ENCODE results near the gene FRAS1. TPM values are rescaled to one million over a fixed set of nuclear protein-coding genes. Genes with fewer than 3 reads are reported as not detected.
"Not testable (repeated sequence)": the region's sequence is repeated elsewhere in the genome, so short reads cannot be mapped to it uniquely, and the experiment has no call there.

The FRAS1 gene, protein sequence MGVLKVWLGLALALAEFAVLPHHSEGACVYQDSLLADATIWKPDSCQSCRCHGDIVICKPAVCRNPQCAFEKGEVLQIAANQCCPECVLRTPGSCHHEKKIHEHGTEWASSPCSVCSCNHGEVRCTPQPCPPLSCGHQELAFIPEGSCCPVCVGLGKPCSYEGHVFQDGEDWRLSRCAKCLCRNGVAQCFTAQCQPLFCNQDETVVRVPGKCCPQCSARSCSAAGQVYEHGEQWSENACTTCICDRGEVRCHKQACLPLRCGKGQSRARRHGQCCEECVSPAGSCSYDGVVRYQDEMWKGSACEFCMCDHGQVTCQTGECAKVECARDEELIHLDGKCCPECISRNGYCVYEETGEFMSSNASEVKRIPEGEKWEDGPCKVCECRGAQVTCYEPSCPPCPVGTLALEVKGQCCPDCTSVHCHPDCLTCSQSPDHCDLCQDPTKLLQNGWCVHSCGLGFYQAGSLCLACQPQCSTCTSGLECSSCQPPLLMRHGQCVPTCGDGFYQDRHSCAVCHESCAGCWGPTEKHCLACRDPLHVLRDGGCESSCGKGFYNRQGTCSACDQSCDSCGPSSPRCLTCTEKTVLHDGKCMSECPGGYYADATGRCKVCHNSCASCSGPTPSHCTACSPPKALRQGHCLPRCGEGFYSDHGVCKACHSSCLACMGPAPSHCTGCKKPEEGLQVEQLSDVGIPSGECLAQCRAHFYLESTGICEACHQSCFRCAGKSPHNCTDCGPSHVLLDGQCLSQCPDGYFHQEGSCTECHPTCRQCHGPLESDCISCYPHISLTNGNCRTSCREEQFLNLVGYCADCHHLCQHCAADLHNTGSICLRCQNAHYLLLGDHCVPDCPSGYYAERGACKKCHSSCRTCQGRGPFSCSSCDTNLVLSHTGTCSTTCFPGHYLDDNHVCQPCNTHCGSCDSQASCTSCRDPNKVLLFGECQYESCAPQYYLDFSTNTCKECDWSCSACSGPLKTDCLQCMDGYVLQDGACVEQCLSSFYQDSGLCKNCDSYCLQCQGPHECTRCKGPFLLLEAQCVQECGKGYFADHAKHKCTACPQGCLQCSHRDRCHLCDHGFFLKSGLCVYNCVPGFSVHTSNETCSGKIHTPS (N-terminal part only)
- total RNA-seq = 12.4 TPM

DNA sequence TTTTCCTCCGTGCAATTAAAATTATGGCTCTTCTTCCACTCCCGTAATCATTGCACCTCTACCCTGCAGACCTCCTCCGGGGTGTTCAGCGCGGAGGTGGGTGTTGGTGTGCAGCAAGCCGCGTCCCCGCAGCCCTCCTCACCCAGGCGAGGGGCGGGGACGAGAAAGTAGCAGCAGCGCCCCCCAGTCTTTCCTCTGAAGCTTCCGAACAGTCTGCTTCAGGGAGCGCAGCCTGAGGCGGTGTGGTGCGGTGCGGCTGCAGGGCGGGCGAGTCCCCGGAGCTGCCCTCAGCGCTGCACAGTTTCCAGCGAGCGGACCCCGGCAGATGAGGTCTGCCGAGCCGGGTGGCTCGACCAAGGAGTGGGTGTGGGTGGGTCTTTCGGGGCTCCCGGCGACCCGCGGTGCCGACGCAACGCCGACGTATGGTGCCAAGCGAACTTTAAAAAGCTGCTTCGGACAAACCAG lies at the start of gene FRAS1:
TSS of gene FRAS1 (plus strand) at position 189 of the 465 bp plus-strand sequence. CDS start 687 bp downstream, outside the sequence.
- DNase-seq (ENCODE audit: low spot score) = peak; percentile 44

DNA sequence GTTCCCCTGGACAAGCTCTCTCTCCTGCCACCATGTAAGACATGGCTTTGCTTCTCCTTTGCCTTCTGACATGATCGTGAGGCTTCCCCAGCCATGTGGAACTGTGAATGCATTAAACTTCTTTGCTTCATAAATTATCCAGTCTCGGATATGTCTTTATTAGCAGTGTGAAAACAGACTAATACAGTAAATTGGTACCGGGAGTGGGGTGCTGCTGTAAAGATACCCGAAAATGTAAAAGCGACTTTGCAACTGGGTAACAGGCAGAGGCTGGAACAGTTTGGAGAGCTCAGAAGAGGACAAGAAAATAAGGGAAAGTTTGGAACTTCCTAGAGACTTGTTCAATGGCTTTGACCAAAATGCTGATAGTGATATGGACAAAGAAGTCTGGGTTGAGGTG lies 46.1 kb upstream of the FRAS1 start:
- DNase-seq (ENCODE audit: low spot score) = not testable (repeated sequence)

DNA sequence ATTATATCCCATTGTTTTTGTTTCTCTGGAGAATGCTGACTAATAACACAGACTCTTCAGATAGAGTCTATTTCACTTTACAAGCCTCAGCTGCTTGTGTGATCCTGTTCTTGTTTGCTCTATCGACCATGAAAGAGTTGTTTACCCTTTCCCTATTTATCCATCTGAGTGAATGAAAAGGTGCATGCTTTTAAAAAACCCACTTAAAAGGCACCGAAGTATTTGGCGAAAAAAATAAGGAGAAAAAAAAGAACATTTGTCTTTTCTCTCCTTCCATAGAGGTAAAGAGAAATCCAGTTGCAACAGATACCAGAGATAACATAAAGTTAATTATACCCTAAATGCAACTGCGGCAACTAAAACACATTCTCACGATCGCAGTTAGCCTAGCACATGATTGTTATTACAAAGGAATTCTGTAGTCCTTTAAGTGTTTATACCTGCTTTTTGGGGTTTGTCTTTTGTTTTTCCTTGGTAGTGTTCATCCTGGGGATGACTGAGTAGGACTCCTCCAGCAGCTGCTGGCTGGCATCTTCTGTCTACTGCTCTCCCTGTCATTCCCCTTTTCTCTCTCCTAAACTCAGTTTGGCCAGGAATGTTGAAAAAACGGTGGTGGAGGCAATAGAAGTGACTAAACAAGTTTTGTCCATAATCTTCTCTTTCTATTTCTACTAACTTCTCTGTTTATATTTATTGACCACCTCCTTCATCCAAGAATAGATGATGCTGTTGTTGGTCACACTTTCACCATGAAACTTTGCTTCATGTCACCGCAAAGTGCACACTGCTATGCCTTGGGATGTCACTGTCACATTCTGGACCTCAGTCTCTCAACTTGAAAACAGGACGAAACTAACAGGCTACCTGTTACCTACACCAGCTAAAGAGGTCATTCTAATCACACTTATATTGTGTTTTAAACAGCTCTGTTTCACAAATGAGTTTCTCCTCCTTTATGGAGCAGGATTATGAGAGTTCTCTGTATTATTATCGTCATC lies 41.9 kb upstream of the FRAS1 start:
- no peak for DNase-seq (ENCODE audit: low spot score)

DNA sequence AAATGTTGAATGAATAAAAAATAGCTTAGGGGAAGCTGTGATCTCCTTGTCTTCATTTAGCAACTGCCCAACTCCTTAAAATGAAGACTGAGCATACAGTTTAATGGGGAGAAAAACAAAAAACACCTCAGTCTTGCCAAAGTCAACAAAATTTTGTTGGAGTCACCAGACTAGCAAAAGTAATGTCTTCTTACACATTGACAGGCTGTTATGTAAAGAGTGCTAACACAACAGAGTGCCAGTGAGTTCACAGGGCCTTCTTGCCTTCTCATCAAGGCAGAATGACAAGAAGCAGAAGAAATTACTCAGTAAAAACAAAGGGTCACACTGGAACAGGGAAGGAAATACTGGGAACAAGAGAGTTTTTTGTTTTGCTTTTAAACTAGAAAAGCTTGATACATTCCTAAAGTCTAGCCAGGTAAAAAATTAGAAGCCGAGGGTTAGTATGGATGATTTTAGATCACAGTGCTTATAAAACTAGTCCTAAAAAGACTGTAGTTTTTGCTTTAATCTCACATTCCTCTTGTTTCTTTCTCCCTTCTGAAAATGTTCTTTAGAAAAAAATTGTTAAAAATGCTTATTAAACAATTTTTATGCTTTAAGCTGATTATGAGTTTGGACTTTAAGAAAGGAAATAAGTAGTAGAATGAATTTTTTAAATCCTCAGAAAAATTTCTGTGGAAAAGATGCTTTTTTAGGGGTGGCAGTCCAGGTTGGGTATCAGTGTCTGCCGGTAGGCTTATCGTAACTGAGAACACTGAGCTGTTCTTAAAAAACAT lies 38.7 kb upstream of the FRAS1 start:
- DNase-seq (ENCODE audit: low spot score) = no peak

DNA sequence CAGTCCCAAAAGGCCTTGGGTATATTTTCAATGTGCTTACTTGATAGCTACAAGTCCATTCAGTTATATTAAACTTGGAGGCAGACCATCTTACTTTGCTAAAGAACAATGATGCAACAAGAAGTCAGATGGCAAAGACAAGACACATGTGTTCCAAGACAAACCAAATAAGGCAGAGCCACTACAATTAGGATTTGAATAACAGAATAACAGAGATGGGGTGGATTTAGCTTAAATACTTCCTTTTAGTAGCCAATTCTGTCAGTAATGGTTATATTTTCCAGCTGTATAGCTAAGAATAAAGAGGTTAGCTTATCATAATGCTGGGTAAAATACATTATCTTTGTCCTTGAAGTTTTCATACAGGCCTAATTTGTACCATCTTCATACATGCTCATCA lies 37.7 kb upstream of the FRAS1 start:
- DNase-seq (ENCODE audit: low spot score) = no peak

DNA sequence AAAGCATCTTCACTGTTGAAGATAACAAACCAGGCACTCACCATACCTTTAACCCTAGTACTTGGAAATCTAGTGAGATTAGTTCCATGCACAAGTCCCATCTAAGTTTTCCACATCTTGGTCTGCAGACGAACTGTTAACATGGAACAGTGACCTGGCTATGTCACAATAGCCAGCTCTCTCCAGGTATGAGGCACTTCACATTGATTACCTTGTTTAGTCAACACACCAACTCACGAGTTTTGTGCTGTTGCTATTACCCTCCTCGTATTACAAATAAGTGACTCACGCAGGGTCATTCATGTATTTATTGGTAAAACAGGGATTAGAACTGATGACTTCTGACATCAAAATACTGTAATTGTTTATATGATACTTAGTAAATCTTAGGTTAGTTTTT lies 36.4 kb upstream of the FRAS1 start:
- DNase-seq (ENCODE audit: low spot score) = no peak

DNA sequence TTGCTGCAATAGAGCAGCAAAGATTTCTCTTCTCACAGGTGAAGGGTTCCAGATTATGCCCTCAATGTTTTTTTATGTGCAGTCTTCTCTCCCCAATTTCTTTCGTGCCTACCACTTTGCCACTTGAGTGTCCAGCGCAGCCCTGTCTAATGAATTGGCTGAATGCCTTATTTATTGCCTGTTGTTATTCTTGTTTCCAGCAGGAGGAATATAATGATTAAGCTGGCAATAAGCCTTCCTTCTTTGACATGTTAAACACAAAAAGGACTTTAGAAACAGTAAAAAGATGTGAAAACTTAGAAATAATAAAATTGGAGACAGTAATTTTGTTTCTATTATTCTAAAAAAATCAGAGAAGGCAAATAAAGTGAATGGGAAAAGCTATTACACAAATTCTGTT lies 34.6 kb upstream of the FRAS1 start:
- DNase-seq (ENCODE audit: low spot score) = no peak

DNA sequence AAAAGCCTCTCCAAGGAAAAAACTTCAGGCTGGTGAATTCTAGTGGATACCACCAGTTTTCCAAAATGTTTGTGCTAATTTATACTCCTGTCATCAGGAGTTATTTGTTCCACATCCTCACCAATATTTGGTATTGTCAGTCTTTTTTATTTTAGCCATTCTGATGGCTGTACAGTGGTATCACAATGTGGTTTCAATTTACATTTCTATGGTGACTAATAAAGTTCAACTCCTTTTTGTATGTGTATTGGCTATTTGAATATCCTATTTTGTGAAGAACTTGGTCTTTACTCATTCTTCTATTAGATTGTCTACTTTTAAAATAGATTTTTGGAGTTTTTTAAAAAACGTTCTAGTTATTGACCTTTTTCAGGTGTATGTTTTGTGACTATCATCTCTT lies 33.0 kb upstream of the FRAS1 start:
- DNase-seq (ENCODE audit: low spot score) = no peak

DNA sequence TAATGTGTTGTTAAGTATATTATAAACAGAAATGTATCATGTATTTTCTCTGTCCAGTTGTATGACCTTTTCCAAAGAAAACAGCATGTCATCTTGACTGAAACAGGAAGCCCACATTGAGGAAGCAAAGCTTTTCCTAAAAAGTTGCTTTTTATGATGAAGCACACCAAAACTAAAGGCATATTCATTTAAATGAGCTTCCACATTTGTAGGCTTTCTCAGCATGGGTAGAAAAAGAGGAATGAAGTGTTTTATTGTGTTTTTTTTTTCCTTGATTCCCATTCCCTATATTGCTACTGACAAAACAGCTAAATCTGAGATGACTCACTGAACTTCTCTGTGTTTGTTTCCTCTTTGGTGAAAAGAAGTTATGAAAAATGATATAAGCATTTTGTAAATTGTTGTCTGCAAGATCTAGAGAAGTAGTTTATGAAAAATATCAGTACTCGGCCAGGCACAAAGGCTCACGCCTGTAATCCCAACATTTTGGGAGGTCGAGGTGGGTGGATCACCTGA lies 32.5 kb upstream of the FRAS1 start:
- DNase-seq (ENCODE audit: low spot score) = no peak

DNA sequence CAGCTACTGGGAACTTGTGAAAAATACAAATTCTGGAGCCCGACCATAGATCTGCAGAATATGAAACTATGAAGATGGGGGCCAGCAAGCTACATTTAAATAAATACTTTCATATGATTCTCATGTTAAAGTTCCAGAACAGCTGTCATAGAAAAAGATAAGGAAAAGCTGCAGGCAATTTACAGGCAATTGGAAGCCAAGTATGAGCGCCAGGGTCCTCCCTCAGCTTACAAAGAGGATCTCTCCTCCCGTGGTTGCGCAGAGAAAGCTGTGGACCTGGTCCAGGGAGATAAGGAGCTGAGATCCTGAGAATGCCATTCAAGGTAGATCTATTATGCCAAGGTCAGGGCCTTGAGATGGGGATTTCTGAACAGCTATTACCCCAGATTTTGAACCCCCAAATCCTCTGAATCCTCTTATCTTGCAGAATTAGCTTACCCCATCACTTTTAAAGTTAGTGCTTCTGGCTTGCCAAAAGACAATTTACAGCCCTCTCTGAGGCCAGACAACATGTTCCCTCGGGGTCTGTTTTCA lies 25.6 kb upstream of the FRAS1 start:
- DNase-seq (ENCODE audit: low spot score) = no peak

DNA sequence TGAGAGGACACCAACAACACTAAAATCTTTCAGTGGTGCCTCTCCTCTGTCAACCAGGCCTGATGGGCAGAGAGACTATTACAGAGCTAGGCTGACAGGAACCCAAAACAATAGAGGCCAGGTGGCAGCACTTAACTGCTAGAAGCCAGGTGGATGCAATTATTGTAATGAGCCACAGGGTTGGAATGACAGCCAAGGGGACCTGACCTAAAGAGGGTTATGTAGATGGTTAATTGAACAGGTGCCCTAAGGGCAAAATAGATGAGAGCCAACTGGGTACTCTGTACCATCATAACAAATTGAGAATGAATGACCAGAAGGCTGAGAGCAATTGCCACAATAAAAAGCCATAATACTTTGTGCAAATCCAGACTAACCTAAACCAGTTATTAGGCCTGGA lies 24.7 kb upstream of the FRAS1 start:
- DNase-seq (ENCODE audit: low spot score) = no peak

DNA sequence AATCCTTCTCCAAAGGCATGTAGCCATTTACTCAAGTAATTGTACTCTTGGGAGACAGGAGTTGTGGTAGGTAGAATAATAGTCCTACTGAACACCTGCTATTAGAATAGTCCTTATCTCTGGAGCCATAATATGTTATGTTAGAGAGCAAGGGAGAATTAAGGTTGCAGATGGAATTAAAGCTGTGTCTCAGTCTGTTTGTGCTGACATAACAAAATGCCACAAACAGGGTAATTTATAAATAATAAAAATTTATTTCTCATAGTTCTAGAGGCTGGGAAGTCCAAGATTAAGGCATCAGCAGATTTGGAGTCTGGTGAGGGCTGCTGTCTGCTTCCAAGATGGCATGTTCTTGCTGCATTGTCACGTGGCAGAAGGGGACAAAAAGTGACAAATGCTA lies 24.2 kb upstream of the FRAS1 start:
- no peak for DNase-seq (ENCODE audit: low spot score)

DNA sequence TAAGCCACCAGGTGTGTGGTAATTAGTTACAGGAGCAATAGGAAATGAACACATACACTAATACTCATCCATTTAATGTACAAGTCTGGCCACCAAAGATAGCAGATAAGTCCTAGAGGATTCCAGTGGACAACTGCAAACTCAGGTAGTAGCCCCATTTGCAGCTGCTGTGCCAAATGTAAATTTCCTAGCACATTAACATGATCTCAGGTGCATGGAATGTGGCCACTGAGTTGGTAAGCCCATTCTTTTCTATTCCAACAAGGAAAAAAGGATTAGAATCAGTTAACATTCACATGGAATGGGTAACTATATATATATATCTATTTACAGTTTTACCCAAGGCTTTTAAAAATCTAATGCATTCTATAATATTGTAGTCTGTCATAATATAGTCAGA lies 23.3 kb upstream of the FRAS1 start:
- no peak for DNase-seq (ENCODE audit: low spot score)

DNA sequence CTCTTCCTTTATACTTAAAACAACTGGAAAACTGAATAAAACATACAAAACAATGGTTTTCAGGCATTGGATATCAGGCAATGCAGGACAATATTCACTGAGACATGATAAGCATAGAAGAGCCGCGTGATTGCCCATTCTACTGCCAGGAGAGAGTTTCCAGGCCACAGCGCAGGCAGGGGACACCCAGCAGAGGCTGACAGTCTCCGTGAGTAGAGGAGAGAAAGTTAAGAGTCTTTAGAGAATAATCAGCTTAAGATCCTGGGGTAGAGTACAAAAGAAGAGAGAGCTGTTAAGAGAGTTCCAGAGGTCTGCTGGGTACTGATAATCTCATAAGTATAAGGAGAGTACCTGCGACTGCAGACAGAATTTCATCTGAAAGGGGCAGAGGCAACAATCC lies 18.4 kb upstream of the FRAS1 start:
- DNase-seq (ENCODE audit: low spot score) = no peak

DNA sequence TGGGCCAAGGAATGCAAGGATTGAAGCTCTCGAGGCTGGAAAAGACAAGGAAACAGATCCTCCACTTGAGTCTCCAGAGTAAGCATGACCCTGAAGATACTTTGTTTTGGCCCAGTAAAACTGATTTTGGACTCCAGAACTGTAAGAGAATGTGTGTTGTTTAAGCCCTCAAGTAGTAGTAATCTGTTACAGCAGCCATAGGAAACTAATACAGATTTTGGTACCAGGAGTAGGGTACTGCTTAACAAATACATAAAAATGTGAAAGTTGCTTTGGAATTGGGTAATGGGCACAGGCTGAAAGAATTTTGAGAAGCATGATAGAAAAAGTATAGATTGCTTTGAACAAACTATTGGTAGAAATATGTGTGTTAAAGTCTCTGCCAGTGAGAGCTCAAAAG lies 17.4 kb upstream of the FRAS1 start:
- DNase-seq (ENCODE audit: low spot score) = no peak

DNA sequence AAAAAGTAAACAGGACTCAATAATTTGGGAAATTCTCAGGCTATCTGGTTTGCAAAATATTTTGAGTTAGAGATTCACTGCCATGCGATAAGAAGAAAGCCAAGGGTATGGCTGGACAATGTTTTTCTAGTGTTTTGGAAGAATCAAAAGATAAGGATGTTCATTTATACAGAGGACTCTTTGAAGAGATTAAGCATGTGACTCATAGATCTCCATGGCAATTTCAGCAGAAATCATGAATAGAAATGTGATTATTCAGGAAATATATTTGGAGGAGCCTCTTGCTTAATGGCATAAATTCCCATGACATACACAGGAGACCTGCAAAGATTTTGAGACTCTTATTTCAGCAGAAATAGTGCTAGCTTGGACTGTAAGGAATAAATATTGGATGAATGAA lies 16.7 kb upstream of the FRAS1 start:
- no peak for DNase-seq (ENCODE audit: low spot score)

DNA sequence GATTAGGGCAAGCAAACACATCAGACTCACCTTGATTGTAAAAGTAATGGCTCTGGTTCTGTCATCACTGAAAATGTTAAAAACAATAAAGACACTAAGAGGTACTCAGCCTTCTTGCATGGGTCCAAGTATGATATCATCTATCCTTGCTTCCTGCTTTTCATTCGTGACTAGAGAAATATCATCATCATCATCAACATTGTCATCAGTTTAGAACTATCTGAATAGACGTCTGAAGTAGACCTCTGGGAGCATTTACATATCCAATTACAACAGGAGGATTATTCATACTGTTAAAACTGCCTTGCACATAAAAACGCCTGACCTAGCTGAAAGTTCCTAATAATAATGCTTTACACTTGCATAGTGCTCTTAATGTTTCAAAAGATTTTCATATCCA lies 9.8 kb upstream of the FRAS1 start:
- no peak for DNase-seq (ENCODE audit: low spot score)

DNA sequence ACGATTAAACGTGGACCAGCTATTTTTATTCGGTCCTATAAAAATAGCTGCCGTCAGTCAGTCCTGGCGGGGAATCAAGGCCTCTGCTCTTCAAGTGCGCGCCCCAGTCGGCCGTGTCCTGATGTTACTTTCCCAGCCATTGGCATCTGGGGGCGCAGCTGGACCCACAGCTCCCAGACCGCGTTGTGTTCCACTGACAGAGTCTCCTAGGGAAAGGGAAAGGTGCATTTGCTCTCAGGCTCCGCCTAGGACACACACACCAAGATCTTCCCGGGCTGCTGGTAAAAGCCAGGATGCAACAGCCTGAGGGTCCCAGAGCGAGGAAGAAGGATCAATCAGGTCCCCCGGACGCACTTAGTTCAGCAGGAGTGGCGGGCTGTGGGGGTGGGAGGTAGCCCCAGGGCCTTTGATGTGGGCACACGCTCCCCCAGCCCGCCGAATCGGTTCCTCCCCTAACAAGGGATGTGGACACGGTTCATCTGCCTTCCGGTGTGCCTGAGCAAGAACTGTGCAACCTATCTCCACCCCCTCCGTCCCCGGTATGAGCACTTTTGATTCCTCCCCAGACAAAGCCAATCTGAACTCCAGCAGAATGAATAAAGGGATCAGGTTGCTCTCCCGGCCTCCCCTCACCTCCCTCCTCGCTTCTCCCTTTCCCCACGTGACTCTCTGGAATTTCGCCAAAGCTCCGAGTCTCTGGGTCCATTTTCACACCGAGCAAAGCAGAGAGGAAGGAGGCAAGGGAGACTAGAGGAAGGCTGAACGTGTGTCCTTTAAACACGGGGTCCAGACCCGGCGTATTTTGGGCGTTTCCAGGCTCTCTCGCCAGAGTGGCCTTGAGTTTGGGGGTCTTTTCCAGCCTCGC lies 626 bp upstream of the FRAS1 start:
- DNase-seq (ENCODE audit: low spot score) = peak; percentile 80
